ENCODE results near the gene EMCN. TPM values are rescaled to one million over a fixed set of nuclear protein-coding genes. Genes with fewer than 3 reads are reported as not detected.
"Not testable (repeated sequence)": the region's sequence is repeated elsewhere in the genome, so short reads cannot be mapped to it uniquely, and the experiment has no call there.

EMCN gene
- total and polyA plus RNA-seq, 2 of the 8 experiments (the other 6 are each of a cell fraction or from before 2014, with no cell fraction given) = not detected

DNA sequence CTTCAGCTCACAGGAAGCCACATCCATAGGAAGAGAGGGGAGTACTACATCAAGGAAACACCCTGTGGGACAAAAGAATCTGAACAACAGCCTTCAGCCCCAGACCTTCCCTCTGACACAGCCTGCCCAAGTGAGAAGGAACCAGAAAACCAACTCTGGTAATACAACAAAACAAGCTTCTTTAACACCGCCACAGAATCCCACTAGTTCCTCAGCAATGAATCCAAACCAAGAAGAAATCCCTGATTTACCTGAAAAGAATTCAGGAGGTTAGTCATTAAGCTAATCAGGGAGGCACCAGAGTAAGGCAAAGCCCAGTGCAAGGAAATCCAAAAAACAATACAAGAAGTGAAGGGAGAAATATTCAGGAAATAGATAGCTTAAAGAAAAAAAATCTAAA lies 137.4 kb downstream of the EMCN start:
- CTCF ChIA-PET (ENCODE audit: partially characterized antibody) = interaction anchor here (1.5 to 1.9 kb wide), 2 partner anchors 16 to 20 kb away, joined by 4 to 5 read pairs; no protein-coding TSS in a partner anchor
- H3K36me3 ChIP-seq (ENCODE audit: control insufficient read depth in 2 of 4, insufficient read depth in 4 of 4, low read length in 3 of 4); H3K79me1 ChIP-seq (ENCODE audit: low read depth, low read length); H2BK12ac ChIP-seq (ENCODE audit: low read depth, low read length); H4K8ac ChIP-seq (ENCODE audit: extremely low read depth, insufficient read depth, low read length); H3K56ac ChIP-seq (replicated peaks; ENCODE audit: insufficient read length, low read depth, low read length); H4K91ac ChIP-seq (replicated peaks; ENCODE audit: insufficient read length, low read length); H3K9ac ChIP-seq (replicated peaks in 1 of 4; ENCODE audit: extremely low read depth in 1 of 4, low read depth in 3 of 4, low read length in 3 of 4); H3K79me2 ChIP-seq (ENCODE audit: control insufficient read depth in 1 of 2, insufficient read depth in 2 of 2, low read length in 2 of 2); H3K27ac ChIP-seq (ENCODE audit: low read depth, low read length); H3K23me2 ChIP-seq (ENCODE audit: low read depth, low read length); H2BK120ac ChIP-seq (replicated peaks; ENCODE audit: low read depth, low read length); H3K9me3 ChIP-seq (ENCODE audit: insufficient read depth in 2 of 2, low read depth in 1 of 2, low read length in 1 of 2); H2AFZ ChIP-seq (ENCODE audit: low read length); H3K27me3 ChIP-seq (replicated peaks in 1 of 4; ENCODE audit: control insufficient read depth in 3 of 4, extremely low read depth in 1 of 4, insufficient read depth in 3 of 4, low read length in 3 of 4); H3K14ac ChIP-seq (ENCODE audit: insufficient read length); H3K4me2 ChIP-seq (ENCODE audit: insufficient read depth in 1 of 2, low read depth in 2 of 2, low read length in 2 of 2); H3K4me1 ChIP-seq (replicated peaks in 1 of 4; ENCODE audit: control insufficient read depth in 3 of 4, insufficient read depth in 4 of 4, low read length in 3 of 4); H3K4ac ChIP-seq (replicated peaks; ENCODE audit: insufficient read length, low read depth, low read length); H3K4me3 ChIP-seq (ENCODE audit: extremely low read depth in 1 of 4, insufficient read depth in 2 of 4, low read depth in 3 of 4, low read length in 4 of 4); H2BK20ac ChIP-seq (ENCODE audit: low read length); H2BK15ac ChIP-seq (ENCODE audit: low read length); POLR2A ChIA-PET (ENCODE audit: partially characterized antibody); H3K18ac ChIP-seq (ENCODE audit: extremely low read depth, low read length); H4K5ac ChIP-seq (ENCODE audit: insufficient read length, low read depth, low read length); H2BK5ac ChIP-seq (ENCODE audit: low read depth, low read length); H2AK5ac ChIP-seq (ENCODE audit: low read depth, low read length); FAIRE-seq; DNase-seq (ENCODE audit: low read depth in 1 of 2, low spot score in 2 of 2); H4K20me1 ChIP-seq (replicated peaks in 1 of 2; ENCODE audit: control insufficient read depth in 1 of 2, insufficient read depth in 2 of 2, low read length in 2 of 2); H3K23ac ChIP-seq (ENCODE audit: insufficient read length): not testable (repeated sequence)
- WGBS, 2 experiments (ENCODE audit: extremely low coverage in 1 of 2, insufficient coverage in 1 of 2, insufficient read length in 1 of 2, insufficient replicate concordance in 2 of 2, low coverage in 1 of 2, low lambda C conversion rate in 2 of 2, missing lambda C conversion rate in 1 of 2) = 96% methylated on average over 1 of the region's 1 CpG; no CpG with 5 or more reads in 1 of the 2 experiments
